NT2/D1 (cell line): Measurements from ENCODE around the gene TREH.

Source experiments
- YY1 ChIP-seq: IDR thresholded peaks from 2 replicates; pipeline ENCODE4 v1.6.1; 2011; ENCODE audit not compliant: insufficient read length, insufficient read depth
- ZNF274 ChIP-seq: IDR thresholded peaks from 2 replicates; pipeline ENCODE4 v1.6.1; 2011; ENCODE audit warnings: mild to moderate bottlenecking, low read depth, low read length

DNA sequence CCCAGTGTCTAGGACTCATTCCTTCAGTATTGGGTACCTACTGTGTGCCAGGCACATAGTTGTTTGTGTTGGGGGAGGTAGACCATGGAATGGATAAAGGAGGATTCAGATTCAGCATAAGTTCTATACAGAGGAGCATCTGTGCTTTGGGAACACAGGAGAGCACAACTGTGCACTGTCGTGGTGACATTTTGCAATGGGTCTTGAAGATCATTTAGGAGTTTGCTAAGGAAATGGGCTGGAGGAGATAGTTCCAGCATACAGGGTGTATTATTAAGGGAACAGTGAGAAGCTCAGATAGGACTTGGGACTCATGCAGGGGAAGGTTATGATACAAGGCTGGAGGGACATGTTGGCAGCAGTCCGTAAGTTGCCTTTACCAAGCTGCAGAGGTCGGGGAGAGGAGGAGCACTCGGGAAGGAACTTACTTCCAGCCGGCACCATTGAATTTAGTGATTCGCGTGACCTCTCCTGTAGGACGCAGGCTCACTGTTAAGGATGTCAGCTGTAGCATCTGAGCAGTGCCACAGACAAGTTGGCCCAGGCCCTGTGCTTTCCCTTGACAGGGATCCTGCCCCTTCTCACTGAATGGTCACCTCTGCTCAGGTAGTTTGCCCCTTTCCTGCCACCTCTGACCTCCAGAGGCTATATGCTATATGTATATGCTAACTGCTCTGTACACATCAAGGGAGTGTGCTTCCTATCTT is 25.6 kb downstream of the TREH start:
- TF ChIP-seq YY1 (no peak), ZNF274 (no peak)
